HG03354 (cell line): ENCODE data around the gene PPP1R14C.

Experiments
- ATAC-seq: cut with Tn5 transposase; IDR thresholded peaks from one replicate; pipeline ENCODE4 v1.9.1; 2021; ENCODE audit warnings: mild to moderate bottlenecking; ENCODE audit not compliant: unreplicated experiment, poor library complexity, severe bottlenecking

PPP1R14C gene

DNA sequence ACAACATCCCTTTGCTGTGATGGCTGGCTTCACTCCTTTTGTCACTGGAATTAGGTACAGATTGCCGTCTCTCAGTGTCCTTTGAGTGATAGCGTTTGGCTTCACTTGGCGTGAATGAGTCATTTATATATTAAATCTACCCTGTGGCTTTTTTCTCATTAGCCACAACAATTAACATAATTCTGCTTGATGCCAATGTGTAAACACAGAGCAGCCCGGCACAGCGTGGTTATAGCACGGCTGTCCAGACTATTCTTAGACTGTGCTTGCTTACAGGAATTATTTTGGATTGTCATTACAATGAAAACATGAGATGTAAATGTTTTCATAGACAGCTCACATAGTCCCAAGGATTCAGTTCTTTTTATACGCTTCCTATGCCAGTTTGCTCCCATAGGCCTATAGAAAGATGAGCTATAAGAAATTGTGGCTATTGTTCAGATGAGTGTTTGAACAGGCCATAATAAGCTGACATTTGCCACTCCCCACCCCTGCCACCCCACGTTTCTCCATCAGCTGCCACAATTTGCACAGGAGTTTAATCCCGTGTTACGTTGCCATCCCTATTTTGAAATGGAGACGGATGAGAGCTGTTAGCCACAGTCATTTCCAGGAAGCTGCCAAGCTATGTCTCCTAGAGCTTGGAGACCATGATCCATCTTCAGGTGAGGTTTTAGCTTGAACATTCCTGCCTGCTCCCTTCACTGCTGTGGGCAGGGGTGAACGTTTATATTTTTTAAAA is 65.9 kb downstream of the PPP1R14C start:
- no peak for ATAC-seq

DNA sequence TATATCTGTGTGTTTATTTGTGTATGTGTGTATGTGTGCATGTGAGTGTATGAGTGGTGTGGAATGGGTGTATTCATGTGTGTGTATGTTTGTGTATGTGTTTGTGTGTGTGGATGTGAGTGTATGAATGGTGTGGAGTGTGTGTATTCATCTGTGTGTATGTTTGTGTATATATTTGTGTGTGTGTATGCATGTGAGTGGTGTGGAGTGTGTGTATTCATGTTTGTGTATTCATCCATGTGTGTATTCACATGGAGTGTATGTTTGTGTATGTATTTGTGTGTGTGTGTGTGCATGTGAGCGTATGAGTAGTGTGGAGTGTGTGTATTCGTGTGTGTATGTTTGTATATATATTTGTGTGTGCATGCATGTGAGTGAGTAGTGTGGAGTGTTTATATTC is 66.6 kb downstream of the PPP1R14C start:
- ATAC-seq, result no peak

DNA sequence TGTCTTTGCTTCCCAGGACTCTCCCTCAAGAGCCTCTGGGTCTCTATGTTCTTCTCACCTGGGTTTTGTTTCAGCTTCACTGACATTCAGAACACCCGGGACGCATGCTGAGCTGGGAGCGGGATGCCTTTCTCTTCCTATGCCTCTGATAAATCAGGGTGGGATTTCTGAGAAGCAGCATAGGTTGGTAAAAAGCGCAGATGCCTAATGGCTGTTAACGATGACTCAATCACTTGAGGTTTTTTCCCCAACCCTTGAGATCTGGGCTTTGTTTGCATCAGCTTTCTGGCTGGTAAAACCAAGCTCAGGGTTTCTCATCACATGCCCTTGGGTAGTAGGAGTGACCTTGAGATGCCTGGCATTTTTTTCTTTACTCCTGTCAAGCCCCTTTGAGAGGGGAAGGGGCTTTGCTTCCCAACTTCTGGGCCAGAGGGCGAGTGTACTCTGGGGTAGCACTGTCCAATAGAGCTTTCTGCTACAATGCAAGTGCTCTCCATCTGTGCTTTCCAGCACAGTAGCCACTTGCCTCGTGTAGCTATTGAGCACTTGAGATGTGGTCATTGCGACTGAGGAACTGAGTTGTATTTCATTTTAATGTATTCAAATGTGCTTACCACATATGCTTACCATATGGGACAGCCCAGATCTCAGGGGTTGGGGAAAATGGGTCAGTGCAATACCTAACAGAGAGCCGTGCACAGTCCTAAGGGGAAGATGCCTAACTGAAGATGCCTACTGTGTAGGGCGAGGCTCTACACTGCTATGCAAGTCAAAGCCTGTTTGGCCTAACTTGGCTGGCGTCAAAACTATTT is 69.1 kb downstream of the PPP1R14C start:
- ATAC-seq, result no peak

DNA sequence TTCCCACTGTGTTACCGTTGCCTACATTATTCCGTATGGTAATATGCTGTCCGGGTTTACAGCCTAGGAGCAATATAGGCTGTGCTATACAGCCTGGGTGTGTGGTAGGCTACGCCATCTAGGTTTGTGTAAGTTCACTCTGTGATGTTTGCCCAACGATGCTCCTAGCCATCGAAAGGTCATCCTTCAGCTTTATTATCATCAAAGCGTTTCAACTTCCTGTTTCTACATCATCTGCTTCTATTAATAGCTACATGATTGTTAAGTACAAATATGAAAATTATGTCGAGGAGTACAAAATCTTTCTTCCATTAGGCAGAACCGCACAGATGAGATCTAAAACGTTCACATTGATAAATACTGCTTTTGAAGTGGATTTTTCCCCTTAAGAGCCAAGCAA is 69.9 kb downstream of the PPP1R14C start:
- no peak for ATAC-seq

DNA sequence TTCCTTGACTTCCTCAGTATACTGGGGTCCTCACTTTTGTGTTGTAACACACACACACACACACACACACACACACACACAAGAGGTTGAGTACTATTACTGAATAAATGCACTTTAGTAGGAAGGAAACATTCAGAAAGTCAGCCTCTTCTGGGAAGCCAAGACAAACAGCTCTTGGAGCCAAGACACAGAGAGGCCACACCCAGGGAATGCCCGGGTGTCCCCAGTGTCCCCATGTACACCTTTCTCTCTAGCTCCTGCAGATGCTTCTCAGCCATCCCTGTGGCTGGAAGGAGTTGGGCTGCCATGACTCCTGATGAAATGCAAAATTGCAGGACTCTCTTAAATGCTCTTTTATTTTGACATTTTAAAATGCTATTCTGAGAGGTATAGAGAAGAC is 70.5 kb downstream of the PPP1R14C start:
- ATAC-seq, result no peak

DNA sequence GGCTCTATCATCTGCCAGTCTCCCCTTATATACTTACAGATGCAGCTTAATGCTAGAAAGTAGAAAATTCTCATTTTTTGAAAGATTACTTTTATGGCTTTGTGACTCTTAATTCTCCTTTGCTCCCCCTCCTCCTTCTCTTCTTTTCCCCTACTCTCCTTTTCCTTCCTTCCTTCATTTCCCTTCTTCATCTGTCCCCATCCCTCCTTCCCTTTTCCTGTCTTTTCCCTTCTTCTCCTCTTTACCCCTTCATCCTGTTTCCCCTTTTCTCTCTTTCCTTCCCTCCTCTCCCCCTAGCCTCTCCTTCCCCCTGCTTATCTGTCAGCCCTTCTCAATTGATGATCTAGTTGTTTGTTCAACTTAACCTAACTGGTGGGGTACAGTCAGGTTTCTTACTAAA is 71.5 kb downstream of the PPP1R14C start:
- no peak for ATAC-seq

DNA sequence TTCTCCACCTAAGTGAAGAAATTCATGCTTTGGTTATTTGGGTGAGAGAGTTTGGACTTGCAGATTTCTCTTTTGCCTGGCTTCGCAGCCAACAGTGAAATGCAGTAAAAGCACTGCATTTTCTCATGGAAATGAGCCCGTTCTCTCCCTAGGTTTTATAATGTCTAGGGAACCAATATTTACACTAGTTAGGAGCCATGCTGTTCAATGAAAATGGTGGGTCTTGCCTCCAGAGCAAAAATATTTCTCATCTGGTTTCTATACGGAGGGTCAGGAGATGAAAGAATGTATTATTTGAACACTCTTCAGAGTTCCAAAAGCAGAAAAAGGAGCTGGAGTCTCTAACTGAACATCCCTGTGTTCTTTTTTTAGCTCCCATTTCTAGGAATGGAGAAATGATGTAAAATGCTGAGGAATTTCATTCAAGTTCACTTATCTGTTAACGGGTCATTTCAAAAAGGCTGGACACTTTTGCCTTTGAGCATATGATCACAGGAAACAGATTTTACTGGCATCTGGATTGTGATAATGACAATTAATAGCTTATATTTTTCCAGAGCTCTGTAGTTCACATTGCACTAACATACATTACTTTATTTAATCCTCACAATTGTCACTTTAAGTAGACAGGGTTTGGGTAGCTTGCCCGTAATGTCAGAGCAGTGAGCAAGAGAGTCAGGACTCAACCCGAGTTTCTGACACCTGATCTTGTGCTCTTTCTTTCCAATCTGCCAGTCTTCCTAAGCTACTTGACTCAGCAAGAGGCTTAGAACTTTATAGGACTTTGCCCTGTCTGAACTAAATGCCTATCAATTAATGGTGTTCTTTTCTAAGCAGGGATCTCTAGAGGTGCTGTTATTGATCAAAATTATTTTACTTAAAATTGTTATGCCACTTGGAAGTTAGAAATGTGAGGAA is 78.0 kb downstream of the PPP1R14C start:
- no peak for ATAC-seq

DNA sequence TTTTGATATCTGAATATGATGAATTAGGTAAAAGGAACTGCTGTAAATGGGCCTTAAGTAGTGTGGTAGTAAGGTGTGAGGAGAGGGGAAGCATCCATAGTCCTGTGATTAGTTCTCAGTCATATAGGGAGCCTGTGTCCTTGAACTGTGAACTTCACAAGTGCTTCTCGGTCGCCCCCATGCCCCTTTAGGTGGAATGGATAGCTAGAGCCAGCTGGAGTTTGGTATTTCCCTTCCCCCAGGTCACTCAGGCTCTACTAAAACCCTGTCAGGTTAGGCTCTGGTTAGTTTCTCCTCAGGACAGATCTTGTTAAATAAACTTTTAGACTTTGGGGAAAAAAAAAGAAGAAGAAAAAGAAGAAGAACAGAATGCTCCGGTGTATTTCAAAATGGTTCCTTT is 82.0 kb downstream of the PPP1R14C start:
- ATAC-seq, result no peak

DNA sequence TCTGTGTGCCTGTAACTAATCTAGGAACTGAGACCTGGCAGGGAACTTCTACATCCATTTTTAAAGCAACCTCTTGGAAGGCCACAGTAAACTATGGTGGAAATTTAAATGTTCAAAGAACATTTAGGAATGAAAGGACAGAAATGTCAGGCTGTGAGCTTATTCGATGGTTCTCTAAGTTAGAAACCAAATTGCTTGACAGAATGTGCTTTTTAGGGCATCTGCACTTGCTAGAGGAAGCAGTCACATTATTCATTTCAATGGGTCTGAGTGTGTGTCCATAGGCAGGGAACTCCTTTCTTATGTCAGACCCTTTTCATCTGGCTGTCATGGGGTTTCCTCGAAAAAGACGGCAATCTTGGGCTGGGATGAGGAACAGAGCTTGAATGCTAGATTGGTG is 84.4 kb downstream of the PPP1R14C start:
- no peak for ATAC-seq

DNA sequence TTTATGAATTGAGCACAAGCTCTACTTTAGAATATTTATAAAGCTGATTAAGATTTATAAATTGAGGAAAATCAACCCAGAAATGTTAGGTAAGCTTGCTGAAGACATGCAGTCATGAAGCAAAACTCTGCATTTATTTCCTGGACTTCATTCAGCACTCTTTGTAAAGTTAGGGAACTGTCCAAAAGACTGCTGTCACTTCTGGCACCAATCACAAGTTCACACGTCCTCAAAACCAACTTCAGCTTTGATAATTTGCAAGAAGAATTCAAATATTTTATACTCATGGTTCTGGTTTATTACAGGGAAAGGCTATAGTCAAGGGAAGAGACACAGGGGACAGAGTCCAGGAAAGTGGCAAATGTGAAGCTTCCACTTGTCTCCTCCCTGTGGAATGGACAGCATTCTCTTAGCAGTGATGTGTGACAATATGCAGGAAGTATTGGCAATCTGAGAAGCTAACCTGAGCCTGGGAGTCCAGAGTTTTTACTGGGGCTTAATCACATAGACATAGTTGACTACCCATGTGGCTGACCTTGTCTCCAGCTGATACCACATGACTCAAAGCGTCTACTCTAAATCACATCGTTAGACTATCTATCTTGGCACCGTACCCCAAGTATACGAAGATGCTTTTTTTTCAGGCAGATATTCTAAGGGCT is 85.4 kb downstream of the PPP1R14C start:
- no peak for ATAC-seq

DNA sequence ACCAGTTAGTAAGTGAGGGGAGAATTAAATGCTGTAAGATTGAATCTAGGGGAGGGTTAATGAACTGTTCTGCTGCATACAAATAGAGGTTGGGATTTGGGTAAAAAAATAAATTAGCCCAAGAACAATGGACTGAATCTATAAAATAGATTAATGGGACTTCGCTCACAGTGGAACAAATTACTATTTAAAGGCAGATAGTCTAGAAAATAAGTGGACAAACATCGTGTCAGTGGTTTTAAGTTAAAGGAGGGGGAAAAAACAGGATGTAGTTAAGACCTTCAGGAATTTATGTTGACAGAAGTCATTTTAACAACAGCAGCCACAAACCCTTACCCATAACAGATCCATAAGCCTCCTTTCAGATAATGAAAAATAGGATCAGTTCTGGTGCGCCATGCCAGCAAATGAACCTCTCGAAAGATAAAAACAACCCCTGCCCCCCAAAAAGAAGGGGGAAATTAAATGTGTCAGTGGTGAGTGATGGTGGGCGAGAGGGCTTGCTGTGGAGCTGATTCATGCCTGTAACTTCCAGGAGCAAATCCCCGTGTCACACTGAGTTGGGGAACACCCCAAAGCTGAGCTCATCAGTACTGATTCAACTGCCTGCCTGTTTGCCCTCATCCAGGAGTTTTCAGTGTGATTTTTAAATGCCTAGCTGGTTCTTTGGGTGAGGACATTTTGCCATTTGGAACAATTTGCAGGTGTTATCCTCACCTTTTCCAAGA is 86.8 kb downstream of the PPP1R14C start:
- ATAC-seq, result no peak

DNA sequence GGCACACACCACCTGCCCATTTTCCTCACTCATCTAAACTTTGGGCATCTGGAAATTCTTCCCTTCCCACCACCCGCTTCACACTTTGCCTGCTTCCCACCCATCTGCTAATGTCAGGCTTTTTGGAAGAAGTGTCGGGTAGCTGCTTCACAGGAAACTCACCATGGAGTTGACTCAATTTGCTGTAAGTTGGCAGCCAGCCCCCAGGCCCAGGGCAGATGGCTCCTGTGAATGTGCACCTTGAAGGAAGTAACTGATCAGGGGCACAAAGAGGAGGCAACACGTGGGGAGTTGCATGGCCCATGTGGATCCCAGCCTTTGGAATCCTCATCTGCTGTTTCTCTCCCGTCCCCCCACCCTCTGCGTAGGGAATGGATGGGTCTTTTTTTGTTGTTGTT is 87.3 kb downstream of the PPP1R14C start:
- ATAC-seq, result no peak

DNA sequence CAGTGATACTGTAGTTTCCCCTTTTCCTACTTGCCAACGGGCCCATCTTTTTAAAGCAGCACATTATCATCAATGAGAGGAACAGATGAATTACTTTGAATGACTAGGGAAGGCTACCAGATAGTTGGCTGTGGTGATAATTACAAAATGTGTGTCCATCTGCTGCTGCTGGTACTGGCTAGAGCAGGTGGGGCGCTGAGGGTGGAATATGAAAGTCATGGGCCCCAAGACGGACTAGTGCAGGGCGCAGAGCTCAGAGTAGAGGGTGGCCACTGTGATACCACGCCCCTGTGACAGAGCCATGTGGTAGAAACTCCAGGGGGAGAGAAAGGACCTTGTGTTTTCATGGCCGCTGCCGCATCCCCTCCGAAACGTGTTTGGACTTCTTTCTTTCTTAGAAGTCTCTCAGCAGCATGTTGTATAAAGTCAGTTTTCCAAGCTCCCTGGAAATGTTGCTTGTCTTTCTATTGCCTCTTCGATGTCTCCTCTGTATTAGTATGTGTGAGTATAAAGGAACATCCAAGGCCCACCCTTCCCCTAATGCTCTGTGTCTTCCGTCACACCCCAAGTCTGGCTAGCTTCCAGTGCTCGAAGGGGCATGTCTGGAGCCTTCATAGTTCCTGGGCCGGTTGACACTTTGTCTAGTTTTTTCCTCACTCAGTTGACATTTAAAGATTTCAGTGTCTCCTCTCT is 88.1 kb downstream of the PPP1R14C start:
- ATAC-seq, result no peak

DNA sequence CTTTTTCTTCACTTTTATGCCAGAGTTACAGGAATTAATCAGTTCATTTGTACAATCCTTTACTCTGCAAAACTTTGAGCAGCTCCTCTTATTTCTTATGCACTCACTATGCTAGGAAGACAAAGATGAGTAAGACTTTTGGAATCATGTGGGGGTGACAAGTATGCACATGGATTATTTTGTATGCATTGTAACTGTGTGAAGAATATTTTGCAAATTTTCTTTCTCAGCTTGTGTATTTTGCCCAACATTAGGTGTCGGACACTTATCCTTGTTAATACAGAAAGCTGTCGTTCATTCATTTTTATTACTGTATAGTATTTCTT is 88.6 kb downstream of the PPP1R14C start:
- no peak for ATAC-seq

DNA sequence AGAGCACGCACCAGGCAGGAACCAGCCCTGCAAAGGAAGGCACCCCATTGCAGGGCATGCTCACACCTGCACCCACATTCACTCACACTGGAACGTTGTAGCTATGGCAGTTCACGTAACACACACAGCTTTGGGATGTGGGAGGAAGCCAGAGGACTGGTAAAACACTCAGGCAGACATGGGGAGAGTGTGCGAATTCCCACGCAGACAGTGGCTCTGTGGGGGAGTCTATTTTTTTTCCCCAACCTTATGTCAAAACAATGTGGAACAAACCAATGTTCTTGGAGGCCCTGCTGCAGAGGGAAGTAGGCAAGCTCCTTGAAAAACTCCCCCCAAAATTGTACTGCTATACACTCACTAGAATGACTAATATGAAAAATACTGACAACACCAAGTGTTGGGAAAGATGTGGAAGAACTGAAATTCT is 91.0 kb downstream of the PPP1R14C start:
- no peak for ATAC-seq

DNA sequence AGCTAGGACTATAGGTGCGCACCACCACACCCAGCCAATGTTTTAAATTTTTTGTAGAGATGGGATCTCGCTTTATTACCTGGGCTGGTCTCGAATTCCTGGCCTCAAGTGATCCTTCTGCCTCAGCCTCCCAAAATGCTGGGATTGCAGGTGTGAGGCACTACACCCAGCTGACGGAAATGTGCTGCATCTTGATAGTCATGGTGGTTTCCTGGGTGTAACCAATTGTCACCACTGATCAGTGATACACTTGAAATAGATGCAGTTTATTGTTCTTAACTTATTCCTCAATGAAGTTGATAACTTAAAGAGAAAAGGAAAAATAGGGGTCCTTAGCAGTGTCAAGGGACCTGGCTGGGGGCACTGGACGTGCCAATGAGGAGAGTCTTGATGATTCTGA is 92.4 kb downstream of the PPP1R14C start:
- ATAC-seq, result no peak

DNA sequence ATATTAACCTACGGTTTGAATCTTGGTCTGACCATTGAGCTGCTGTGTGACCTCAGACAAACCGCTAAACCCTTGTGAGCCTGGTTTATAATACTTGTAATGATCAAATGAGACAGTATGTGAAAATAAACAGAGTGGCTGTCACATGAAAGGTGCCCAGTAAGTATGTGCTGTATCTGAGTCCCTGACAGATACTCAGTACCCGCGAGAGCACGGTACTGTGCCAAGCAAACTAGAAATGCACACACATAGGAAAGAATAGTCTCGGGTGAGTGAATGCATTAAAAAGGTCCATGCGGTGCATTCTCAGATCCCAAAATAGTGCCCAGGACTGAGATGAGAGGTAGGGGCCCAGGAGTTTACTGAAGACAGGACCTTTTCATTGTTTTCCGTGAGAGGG is 93.3 kb downstream of the PPP1R14C start:
- no peak for ATAC-seq

DNA sequence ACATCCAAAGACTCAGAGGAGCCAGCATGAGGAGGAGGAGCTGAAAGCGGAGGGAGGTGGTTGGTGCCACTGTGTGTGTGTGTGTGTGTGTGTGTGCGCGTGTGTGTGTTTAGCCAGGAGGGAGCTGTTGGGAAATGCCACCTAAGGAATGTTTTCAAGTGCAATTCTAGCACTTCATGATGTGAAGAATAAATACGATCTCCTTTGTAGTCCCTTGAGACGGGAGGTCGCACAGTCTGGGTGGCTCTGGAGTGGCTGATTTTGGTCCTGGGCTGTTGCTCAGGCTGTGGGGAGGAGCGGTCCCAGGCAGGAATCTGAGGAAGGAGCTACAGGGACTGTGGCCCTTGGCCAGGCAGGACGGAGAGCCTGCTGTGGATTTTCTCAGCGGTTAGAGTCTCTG is 93.7 kb downstream of the PPP1R14C start:
- no peak for ATAC-seq

DNA sequence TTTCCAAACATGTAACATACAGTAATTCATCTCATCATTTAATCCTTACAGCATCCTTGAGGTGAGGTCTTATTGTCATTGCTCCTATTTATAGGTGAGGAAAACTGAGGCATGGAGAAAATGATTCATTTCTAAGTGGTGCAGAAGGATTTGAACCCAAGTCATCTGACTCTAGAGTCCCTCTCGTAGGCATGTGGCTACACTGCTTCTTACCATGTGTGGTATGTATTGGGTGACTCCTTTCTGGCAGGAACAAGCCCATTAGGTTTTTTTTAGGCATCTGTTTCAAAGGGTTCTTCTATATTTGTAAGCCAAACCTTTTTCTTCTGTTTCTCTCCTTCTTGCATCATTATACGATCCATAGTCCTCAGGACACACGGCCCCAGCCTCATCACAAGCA is 94.8 kb downstream of the PPP1R14C start:
- ATAC-seq, result no peak
